Stimulated activated CD4-positive, alpha-beta T cell treated with anti-CD3 and anti-CD28 coated beads, TNF-alpha, amount 100 ng/mL, for 48 hours (primary cell): ENCODE measurements around the gene CLEC18B.
"Not testable (repeated sequence)": the region's sequence is repeated elsewhere in the genome, so short reads cannot be mapped to it uniquely, and the experiment has no call there.

Source experiments
- DNase-seq, 3 donors: peaks; one replicate each; pipeline ENCODE4 v3.0.0-alpha.2; 2020; ENCODE audit warnings: low read depth in 3 of 3

The CLEC18B gene

DNA sequence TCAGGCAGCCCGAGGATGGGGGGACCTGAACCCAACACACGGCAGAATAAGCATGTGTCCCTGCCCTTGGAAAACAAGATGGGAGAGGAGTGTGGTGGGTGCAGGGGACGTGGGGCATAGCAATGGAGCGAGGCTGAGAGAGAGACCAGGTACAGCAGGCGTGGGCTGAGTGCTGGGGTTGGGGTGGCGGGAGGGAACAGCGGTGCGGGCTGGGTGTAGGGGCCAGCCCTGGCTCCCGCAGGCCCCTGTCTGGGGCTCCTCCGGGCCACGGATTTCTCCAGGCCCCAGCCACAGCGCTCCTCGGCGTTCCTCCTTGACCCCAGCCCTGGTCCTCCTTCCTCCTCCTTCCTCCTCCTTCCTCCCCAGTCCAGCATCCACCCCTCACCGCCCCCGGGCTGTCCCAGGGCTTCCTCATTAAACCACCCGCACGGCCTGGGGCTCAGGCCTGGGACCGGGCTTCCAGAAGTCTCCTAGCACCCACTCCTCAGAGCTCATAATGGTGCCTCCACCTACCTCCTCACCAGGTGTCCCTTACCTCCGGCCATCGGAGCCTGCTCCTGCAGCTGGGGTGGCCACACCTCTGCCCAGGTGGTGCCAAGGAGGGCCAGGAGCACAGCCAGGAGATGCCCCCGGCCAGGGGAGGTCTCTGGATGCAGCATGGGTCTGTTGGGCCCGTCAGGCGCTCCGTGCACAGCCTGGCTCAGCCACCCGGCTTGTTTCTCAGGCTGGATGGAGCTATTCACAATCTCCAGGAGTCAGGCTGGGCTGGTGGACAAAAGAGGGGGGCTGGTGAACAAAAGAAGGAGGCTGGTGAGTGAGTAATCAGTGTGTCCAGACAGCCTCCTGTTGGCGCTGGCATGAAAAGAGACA lies at the start of gene CLEC18B:
CLEC18B (minus strand) TSS at position 867 of the 870 bp plus-strand sequence; CDS start at position 659, 208 bp downstream.
- DNase-seq: not testable (repeated sequence)

DNA sequence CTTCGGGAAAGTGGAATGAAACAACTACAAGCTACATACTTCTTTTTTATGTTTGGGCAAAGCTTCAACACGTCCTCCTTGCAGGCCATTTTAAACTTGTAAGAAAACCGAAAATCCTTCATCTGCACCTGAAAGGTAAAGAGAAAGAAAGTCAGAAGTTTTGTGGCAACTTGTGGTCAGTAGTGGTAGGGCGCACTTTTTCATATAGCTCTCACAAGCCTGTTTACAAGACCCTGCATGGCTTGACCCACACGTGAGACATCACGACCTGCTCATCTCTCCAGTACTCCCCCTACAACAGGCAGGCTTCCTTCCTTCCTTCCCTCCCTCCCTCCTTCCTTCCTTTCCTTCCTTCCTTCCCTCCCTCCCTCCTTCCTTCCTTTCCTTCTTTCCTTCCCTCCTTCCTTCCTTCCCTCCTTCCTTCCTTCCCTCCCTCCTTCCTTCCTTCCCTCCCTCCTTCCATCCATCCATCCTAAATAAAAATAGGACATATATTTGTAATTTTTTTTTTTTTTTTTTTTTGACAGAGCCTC lies 48.7 kb upstream of the CLEC18B start:
- DNase-seq: no peak

DNA sequence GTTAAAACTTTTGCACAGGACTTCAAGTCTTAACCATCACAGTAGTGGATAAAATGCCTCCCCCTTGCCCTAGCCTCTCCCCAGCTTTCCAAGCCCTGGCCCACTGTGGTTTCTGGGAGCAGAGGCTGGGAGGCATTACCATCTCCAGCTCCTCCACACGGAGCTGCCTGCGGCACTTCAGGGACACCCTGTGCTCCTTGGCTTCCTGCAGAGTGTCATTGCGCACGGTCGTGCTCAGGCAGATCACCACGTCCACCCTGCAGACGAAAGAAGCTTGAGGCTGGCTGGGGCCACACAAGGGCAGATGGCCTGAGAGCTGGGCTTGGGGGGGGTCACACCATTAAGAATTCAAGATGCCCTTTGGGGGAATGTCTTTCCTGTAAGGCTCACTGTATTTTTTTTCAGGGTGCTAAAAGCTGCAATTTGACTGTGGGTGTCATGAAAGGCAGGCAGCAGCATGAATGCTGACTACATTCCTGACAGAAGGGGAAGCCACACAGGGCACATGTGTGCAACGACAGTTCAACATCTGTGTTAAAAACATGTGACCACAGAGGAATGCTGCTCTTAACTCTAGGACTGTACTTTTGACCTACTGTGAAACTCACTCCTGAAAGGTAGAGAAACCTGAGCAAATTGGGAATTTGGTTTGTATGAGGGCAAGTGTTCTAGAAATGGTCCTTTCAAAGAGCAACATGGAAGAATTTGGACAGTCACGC lies 47.7 kb upstream of the CLEC18B start:
- DNase-seq: no peak

DNA sequence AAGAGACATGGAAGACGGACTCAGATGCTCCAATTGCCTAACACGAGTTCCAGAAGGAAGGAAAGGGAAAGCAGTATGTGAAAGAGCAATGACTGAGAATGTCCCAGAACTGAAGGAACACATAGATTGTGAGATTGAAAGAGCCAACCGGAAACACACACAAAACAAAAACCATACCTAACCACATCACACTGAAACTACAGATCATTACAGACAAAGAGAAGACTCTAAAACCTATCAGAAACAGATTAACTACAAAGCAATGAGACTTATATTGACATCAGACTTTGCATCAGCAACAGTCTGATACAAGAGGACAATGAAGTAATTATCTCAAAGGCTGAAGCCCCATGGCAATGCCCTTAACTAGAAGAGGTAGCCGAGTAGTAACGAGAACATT lies 45.6 kb upstream of the CLEC18B start:
- no peak for DNase-seq

DNA sequence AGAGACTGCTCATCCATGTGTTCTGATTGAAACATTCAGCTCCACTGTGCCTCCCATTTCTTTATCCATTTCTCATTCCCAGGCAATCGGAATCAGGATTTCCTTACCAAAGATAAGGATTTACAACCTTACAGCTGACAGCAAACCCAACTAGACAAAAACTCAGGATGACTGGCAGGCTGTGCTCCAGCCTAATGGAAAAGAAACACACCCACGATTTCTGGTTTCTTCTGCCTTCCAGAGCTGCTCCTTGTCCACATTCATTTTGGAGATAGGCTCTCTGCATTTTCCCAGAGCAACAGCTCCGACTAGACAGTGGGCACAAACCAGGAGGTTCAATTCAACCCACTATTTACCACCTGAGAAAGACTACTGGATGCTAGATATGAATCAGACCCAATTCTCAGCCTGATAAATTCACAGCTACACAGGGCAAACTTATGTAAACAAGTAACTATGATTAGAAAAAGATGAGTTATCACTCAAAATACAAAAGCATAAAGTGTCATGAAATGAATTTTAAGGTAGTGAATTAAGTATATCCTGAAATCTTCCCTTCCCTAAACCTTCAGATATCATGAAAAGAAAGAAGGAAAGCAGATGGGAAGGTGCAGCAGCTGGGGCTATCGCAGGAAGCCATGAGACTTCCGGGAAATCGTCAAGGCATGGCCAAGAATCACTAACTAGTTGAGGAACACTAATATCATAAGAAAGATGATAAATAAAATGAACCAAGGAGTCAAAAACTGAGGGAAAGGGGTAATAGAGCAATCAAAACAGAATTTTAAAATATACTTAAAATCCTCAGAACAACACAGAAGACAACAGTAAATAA lies 44.8 kb upstream of the CLEC18B start:
- no peak for DNase-seq

DNA sequence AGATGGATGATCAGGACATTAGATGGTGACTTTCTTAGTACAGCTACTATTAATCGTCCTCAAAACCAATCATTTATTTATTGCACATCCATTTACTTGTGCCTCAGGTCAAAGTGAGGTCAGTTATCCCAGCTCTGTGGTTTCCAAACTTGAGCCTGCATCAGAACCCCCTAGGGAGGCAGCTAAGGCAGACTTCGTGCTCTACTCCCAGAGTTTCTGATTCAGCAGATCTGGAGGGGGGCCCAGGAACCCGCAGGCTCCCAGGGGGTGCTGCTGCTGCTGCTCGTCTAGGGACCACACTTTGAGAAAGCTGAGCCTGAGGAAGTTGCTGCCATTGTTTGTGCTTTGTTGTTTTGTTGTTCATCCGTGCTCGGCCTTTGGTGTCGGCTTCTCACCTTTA lies 44.0 kb upstream of the CLEC18B start:
- DNase-seq: no peak

DNA sequence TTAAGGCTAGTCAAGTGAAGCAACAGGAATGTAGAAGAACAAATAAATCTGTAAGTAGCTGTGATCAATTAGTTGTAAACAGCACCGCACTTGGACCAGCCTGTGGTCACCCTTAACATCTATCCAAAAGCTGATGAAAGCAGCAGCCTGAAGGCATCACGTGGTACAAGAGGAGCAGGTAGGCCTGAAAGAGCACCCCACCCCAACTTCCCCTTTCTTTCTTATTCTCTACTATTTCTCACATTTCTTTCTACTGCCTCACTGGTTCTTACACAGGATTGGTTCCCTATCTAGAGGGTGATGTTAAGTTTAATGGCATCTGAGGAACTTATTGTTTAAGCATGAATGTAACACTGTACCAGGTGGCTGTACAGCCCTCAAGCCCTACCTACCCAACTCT lies 42.6 kb upstream of the CLEC18B start:
- DNase-seq: no peak

DNA sequence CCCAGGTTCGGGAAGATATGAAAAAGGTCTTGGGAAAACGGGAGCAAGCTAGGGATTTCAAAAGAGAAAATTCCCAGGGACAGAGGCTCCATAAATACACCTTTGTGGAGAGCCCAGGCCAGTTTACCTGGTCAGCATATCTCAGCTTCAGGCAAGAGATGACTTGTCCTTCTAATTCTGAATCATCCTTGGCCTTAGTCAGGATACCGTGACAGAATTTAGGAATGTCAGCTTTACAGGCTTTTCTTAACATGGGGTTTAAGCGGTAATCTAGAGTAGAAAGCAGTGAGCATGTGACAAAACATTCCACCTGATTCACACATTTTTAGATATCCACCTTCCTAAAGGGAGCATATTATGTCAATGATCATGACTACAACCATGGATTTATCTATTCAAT lies 41.1 kb upstream of the CLEC18B start:
- DNase-seq: no peak

DNA sequence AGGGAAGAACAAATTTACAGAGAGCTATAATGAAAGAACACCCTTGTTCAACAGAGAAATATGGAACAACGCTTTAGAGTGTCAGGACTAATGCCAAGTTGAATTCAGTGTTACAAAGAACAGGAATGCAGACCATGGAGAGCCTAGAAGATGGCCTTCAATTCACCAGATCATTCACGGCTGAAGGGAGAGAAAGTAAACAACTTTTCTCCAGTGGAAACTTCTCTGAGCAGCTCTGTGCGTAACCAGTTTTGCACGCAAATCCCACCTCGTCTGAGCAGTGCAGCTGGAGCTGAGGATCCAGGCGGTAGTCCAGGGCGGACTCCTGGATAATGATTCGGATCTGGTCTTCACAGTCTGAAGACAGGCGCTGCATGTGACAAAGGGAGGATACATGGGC lies 40.5 kb upstream of the CLEC18B start:
- no peak for DNase-seq

DNA sequence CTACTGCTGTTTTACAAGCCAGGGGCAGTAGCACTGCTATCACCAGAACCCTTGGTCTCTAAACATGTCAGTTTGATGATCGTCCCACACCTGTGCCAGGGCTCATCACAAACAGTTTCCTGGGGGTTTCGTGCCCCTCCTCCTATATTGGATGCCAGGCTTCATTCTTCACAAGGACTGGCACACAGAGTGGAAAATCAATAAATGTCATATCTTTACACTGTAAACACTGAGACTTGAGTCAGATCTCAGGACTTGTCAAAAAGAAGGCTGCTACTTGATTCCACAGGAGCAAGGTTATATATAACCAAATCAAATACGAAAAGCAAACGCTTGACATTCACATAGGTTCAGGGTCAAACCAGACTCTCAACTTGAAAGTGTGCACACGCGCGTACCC lies 39.3 kb upstream of the CLEC18B start:
- DNase-seq: no peak

DNA sequence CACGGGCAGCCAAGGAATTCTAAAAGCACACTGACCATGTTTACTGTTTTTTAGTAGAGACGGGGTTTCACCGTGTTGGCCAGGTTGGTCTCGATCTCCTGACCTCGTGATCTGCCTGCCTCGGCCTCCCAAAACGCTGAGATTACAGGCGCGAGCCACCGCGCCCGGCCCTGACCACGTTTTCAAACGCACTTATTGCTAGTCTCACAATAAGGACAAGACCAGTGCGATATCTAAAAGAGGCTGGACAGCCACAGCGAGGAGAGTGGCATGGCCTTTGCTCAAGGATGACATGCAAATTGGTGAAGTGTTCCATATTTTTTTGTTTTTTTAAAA lies 35.0 kb upstream of the CLEC18B start:
- DNase-seq: no peak

DNA sequence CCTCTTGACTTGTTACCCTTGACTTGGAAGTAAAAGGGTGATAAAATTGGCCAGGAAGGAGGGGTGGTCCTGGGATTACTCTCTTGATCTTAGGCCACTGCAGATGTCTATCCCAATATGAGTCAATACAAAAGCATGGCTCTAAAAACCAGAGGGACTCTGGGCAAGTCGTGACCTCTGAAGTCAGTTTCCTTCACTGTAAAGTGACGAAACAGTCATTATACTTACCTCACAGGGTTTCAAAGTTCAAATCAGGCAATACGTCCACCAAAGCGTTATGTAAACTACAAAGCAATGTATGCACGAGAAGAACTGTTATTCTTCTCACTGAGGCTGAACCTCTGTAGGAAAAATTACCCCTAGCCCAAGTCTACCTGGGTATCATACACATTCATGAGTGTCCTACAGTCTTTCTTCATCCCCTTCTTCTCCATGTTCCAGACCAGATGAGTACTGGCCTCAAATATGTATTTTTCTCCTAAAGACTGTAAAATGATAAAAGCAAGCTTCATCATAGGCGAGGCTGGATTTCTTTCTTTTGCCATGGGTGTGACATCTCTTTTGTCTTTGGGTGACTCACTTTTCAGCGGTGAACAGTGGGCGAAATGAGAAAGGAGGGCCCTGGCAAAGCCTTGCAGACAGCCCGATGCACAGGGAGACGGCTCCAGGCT lies 34.5 kb upstream of the CLEC18B start:
- DNase-seq: no peak

DNA sequence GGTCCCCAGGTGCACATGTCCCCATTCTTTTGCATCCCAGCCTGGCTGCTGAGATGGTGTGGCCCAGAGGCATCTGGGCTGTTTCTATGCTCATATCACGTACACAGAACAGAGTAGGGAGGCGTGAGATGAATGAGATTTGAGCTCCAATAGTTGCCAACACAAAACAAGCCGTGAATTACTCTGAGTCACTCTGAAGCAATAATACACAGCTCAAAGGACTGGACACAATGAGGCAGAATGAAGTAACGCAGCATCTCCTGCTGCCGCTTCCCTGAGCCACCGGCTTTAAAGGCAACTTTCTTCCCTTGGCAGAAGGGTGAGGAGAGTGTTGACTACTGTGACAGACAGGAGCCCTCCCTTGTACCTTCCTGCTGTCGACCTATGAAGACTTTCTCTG lies 33.9 kb upstream of the CLEC18B start:
- no peak for DNase-seq

DNA sequence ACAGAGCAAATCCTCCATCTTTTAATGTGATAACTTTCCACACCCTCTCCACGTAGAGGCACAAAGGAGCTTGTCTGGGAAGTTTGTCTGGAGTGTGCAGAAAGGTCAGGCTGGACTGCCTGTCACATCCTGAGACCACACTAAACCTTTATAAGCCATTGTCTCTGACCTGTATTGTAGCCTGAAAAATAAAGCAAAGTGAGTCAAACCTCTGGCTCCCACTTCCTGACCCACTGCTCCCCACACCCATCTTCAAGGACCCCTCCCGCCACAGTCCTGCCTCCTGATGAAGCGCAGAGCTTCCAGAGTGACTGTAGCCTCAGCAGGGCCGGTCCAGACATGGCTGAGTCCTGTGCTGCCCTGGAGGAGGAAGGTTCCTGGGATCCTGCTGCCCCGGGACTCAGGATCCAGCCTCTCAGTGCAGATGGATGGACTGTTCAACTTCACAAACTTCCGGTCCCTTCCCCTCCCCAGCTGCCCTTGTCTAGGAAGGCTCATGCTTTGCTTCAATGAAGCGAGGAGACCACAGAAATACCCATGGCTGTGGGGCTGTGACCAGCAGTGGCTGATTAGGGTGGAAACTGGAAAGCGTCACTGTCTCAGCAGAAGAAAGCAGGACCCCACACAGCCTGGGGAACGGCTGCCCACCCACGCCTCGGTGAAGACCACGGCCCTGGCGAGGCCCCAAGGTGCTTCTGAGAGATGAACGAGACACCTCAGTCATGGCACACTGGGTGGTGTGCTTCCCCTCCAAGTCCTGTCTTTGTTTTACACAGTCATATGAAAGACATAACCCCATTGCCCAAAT lies 30.9 kb upstream of the CLEC18B start:
- no peak for DNase-seq

DNA sequence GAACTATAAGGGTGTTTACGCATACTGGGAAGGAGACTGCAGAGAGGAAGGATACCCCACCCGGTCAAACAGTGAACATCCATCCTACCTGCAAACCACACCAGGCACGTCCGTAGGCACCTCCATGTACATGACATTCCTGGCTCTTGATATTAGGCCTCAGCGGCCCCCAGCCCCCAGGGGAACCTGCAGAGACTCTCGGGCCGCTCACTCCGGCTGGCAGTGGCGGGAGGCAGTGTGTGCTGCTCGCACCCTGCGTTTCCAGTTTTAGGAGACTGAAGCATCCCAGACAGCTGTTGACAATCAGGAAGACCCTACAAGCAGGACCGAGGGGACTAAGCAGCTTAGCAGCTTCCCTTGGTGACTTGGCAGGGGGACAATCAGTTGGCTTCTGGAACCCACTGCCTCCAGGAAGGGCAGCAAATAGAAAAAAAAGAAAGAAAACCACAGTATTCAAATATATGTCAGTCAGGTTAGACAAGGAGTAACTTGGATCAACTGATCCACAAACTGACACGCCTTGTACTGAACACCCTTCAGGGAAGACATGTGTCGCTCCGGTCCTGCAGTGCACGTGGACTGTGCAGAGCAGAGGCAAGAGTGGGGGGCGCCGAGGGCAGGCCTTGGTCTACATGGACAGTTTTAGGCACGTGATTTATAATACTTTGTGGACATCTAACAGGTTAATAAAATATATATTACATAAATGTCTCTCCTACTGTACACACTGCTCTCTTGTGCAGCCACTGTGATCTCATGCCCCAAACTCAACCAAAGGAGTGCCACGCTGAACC lies 29.9 kb upstream of the CLEC18B start:
- no peak for DNase-seq

DNA sequence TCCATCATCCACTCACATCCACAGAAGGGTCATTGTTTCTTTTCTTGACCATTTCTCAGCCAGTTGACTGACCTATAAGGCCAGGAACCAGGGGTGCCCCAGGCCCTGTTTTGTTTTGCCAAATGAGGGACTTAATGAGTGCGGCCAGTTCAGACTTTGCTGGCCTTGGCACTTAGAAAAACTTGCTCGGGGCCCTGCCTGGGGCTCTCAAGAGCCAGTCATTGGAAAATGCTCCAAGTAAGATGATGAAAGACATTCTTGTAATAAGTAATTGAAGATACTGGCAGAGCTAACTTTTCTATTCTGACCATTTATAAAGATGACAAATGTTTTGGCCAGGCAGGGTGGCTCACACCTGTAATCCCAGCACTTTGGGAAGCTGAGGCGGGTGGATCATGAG lies 29.0 kb upstream of the CLEC18B start:
- DNase-seq: no peak

DNA sequence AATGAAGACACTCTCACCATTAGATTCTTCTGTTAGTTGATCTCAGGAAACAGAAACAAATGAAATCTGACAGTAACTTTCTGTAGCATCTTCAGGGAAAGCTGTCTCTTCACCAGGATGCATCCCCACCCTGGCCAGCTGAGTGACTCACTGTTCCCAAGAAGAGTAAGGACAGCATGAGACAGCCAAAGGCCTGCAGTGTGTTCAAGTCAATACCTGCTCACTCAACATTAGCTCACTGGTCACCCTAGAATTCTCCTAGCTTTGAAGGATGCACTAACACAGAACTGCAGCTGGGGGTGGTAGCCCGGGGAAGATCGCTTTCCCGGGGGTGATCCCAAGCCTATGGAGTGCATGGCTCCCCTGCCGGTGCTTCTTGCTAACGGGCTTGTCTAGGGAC lies 28.2 kb upstream of the CLEC18B start:
- DNase-seq: no peak

DNA sequence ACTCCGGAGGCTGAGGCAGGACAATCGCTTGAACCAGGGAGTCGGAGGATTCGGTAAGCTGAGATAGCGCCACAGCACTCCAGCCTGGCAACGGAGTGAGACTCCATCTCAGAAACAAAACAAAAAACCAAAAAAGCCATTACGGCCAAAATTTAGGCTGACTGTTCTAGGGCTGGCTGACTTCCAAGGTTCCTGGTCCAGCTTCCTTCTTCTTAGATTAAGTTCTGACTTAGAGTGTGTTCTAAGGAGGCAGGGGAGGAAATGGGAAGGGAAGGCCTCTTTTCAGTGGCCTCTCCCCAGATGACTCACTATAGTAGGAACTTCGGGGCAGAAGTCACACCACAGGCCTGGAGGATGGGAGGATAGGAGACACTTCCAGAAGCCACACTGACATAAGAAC lies 27.7 kb upstream of the CLEC18B start:
- no peak for DNase-seq

DNA sequence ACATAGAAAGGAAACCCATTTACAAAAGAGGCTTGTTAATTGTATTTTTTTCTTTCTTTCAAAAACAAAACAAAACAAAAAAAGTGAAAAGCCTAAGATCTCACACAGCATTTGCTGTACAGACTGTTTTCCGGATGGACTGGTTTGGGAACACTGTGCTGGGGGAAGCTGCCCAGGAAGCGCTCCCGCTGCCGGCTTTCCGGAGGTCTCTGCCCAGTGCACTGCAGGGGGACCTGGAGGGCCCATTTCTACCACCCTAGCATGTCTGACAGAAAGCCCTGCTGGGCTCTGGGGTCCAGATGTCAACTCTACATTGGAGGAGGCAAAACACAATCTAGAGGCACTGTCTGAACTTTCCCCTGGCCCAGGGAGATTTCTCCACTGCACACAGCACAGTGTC lies 26.3 kb upstream of the CLEC18B start:
- DNase-seq: no peak

DNA sequence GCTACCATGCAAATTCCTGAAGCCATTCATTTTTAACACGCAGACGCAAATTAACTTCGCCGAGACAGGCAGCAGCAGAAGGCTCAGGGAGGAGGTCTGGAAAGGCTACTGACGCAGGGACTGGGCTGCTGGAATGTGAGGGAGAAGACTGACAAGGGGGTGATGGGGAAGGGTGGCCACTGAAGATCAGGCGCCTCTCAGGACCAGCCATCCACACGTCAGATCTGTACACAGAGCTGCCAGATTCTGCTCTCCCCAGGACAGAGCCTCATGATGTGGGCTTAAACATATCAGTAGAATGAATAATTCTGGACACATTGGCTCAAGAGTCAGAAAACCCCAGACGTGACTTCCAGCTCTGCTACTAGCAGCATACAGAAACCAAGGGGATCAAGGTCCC lies 25.6 kb upstream of the CLEC18B start:
- DNase-seq: no peak
